Muscle layer of colon (tissue), 2 donors: ENCODE measurements around the gene SLC41A1.

Source experiments
- H3K27ac ChIP-seq: one replicate; pipeline ENCODE4 v1.7.0; 2013; ENCODE audit warnings: low read depth, mild to moderate bottlenecking, low read length, moderate library complexity
- H3K27me3 ChIP-seq, 2 donors: one replicate each; pipeline ENCODE4 v1.7.0; 2013; ENCODE audit warnings: low read length in 2 of 2, mild to moderate bottlenecking in 2 of 2; ENCODE audit not compliant: insufficient read depth in 2 of 2, control insufficient read depth in 1 of 2
- H3K36me3 ChIP-seq: one replicate; pipeline ENCODE4 v1.7.0; 2013; ENCODE audit warnings: mild to moderate bottlenecking, low read length; ENCODE audit not compliant: insufficient read depth
- H3K4me1 ChIP-seq: one replicate; pipeline ENCODE4 v1.7.0; 2013; ENCODE audit warnings: mild to moderate bottlenecking, low read length; ENCODE audit not compliant: insufficient read depth
- H3K4me3 ChIP-seq, 2 donors: one replicate each; pipeline ENCODE4 v1.7.0; 2013; ENCODE audit warnings: low read length in 2 of 2, low read depth in 1 of 2, mild to moderate bottlenecking in 1 of 2, moderate library complexity in 1 of 2
- H3K9ac ChIP-seq: one replicate; pipeline ENCODE4 v1.7.0; 2013; ENCODE audit warnings: low read length
- H3K9me3 ChIP-seq: one replicate; pipeline ENCODE4 v1.7.0; 2013; ENCODE audit warnings: mild to moderate bottlenecking, low read length
- donor health status: abdominal sarcoma.
- donor health status: Adenocarcinoma of cecum.

Gene SLC41A1

GRCh38 chr1:205800981-205801703 is 11.9 kb downstream of the SLC41A1 start:
- H3K9ac ChIP-seq: peak overlapping the region; percentile 21
- H3K27ac ChIP-seq: no peak overlapping the region
- peaks cover 27% of the 10 kb centered on the region for H3K4me1 ChIP-seq
- no peaks in the 10 kb centered on the region for H3K27me3 ChIP-seq
- H3K36me3 ChIP-seq: peaks cover 42% of the 10 kb centered on the region
- H3K9me3 ChIP-seq: no peaks in the 10 kb centered on the region
- H3K4me3 ChIP-seq: no peak overlapping the region

- Histone ChIP-seq H3K36me3 (peaks cover 49% of the 10 kb centered on the region), H3K27ac (no peak overlapping the region), H3K4me1 (peaks cover 21% of the 10 kb centered on the region), H3K9me3 (no peaks in the 10 kb centered on the region), H3K27me3 (no peaks in the 10 kb centered on the region), H3K4me3 (no peak overlapping the region), H3K9ac (no peak overlapping the region)
These were observed 12.6 kb downstream of the SLC41A1 start for GRCh38 chr1:205800427-205800826.

- H3K9ac ChIP-seq: no peak overlapping the region
- H3K9me3 ChIP-seq: no peaks in the 10 kb centered on the region
- no peaks in the 10 kb centered on the region for H3K27me3 ChIP-seq
- H3K4me3 ChIP-seq: no peak overlapping the region
- H3K36me3 ChIP-seq: peaks cover 63% of the 10 kb centered on the region
- peaks cover 15% of the 10 kb centered on the region for H3K4me1 ChIP-seq
- no peak overlapping the region for H3K27ac ChIP-seq
These were observed 14.4 kb downstream of the SLC41A1 start for GRCh38 chr1:205798577-205798976.

- H3K4me3 ChIP-seq: no peak overlapping the region
- peaks cover 15% of the 10 kb centered on the region for H3K4me1 ChIP-seq
- H3K9ac ChIP-seq: no peak overlapping the region
- H3K27me3 ChIP-seq: no peaks in the 10 kb centered on the region
- peaks cover 68% of the 10 kb centered on the region for H3K36me3 ChIP-seq
- no peak overlapping the region for H3K27ac ChIP-seq
- no peaks in the 10 kb centered on the region for H3K9me3 ChIP-seq
These were observed 15.8 kb downstream of the SLC41A1 start for GRCh38 chr1:205797168-205797567.

GRCh38 chr1:205794011-205794730 is 18.8 kb downstream of the SLC41A1 start:
- H3K9me3 ChIP-seq: no peaks in the 10 kb centered on the region
- H3K9ac ChIP-seq: no peak overlapping the region
- H3K27ac ChIP-seq: no peak overlapping the region
- H3K4me1 ChIP-seq: no peaks in the 10 kb centered on the region
- no peak overlapping the region for H3K4me3 ChIP-seq
- H3K36me3 ChIP-seq: peaks cover 70% of the 10 kb centered on the region
- no peaks in the 10 kb centered on the region for H3K27me3 ChIP-seq

GRCh38 chr1:205792961-205793673 is 19.9 kb downstream of the SLC41A1 start:
- Histone ChIP-seq H3K4me1 (no peaks in the 10 kb centered on the region), H3K9ac (no peak overlapping the region), H3K27ac (no peak overlapping the region)

GRCh38 chr1:205792481-205792881 is 20.5 kb downstream of the SLC41A1 start:
- no peaks in the 10 kb centered on the region for H3K27me3 ChIP-seq
- no peaks in the 10 kb centered on the region for H3K4me1 ChIP-seq
- no peak overlapping the region for H3K4me3 ChIP-seq
- H3K9ac ChIP-seq: no peak overlapping the region
- H3K9me3 ChIP-seq: no peaks in the 10 kb centered on the region
- peaks cover 53% of the 10 kb centered on the region for H3K36me3 ChIP-seq
- no peak overlapping the region for H3K27ac ChIP-seq

More at GRCh38 chr1:205792961-205793673, 19.9 kb downstream of the SLC41A1 start:
- peaks cover 59% of the 10 kb centered on the region for H3K36me3 ChIP-seq
- H3K9me3 ChIP-seq: no peaks in the 10 kb centered on the region
- H3K27me3 ChIP-seq: no peaks in the 10 kb centered on the region
- no peak overlapping the region for H3K4me3 ChIP-seq

- no peaks in the 10 kb centered on the region for H3K4me1 ChIP-seq
- H3K27ac ChIP-seq: no peak overlapping the region
- H3K36me3 ChIP-seq: peaks cover 45% of the 10 kb centered on the region
- no peaks in the 10 kb centered on the region for H3K9me3 ChIP-seq
- no peak overlapping the region for H3K9ac ChIP-seq
- H3K27me3 ChIP-seq: no peaks in the 10 kb centered on the region
- no peak overlapping the region for H3K4me3 ChIP-seq
These were observed 21.3 kb downstream of the SLC41A1 start for GRCh38 chr1:205791568-205792180.

GRCh38 chr1:205787287-205787916 is 25.6 kb downstream of the SLC41A1 start:
- H3K27ac ChIP-seq: no peak overlapping the region
- H3K36me3 ChIP-seq: peaks cover 15% of the 10 kb centered on the region
- no peaks in the 10 kb centered on the region for H3K9me3 ChIP-seq
- no peak overlapping the region for H3K4me3 ChIP-seq
- H3K27me3 ChIP-seq: no peaks in the 10 kb centered on the region
- no peaks in the 10 kb centered on the region for H3K4me1 ChIP-seq
- no peak overlapping the region for H3K9ac ChIP-seq

GRCh38 chr1:205786601-205787000 is 26.4 kb downstream of the SLC41A1 start:
- no peaks in the 10 kb centered on the region for H3K9me3 ChIP-seq
- H3K27ac ChIP-seq: no peak overlapping the region

GRCh38 chr1:205785446-205785845 is 27.6 kb downstream of the SLC41A1 start:
- Histone ChIP-seq H3K9me3 (no peaks in the 10 kb centered on the region), H3K4me1 (no peaks in the 10 kb centered on the region), H3K4me3 (no peak overlapping the region), H3K27ac (no peak overlapping the region), H3K36me3 (peaks cover 9% of the 10 kb centered on the region), H3K27me3 (no peaks in the 10 kb centered on the region), H3K9ac (no peak overlapping the region)

More at GRCh38 chr1:205786601-205787000, 26.4 kb downstream of the SLC41A1 start:
- no peaks in the 10 kb centered on the region for H3K4me1 ChIP-seq
- H3K27me3 ChIP-seq: no peaks in the 10 kb centered on the region
- H3K4me3 ChIP-seq: no peak overlapping the region
- no peak overlapping the region for H3K9ac ChIP-seq
- peaks cover 11% of the 10 kb centered on the region for H3K36me3 ChIP-seq
